BLaER1 (cell line): ENCODE data around the gene KANSL1L.

Experiments used
- H3K27ac ChIP-seq: shearing (Covaris generic); formaldehyde crosslinking; 2 replicates; pipeline ENCODE4 v1.8.1; 2022
- H3K27me3 ChIP-seq: shearing (Covaris generic); formaldehyde crosslinking; 2 replicates; pipeline ENCODE4 v1.8.1; 2022
- H3K36me3 ChIP-seq: shearing (Covaris generic); formaldehyde crosslinking; 2 replicates; pipeline ENCODE4 v1.8.1; 2022
- H3K4me1 ChIP-seq: shearing (Covaris generic); formaldehyde crosslinking; 2 replicates; pipeline ENCODE4 v1.8.1; 2022
- H3K4me2 ChIP-seq: shearing (Covaris generic); formaldehyde crosslinking; 2 replicates; pipeline ENCODE4 v1.8.1; 2022
- H3K4me3 ChIP-seq: shearing (Covaris generic); formaldehyde crosslinking; 2 replicates; pipeline ENCODE4 v1.8.1; 2022
- H3K9ac ChIP-seq: shearing (Covaris generic); formaldehyde crosslinking; 2 replicates; pipeline ENCODE4 v1.8.1; 2022
- H3K9me3 ChIP-seq: shearing (Covaris generic); formaldehyde crosslinking; 2 replicates; pipeline ENCODE4 v1.8.1; 2022
- H4K20me1 ChIP-seq: shearing (Covaris generic); formaldehyde crosslinking; 2 replicates; pipeline ENCODE4 v1.8.1; 2022
- Cebpa-rat ChIP-seq: shearing (Covaris generic); IDR thresholded peaks from 2 replicates; pipeline ENCODE4 v1.8.1; 2022

Gene KANSL1L

DNA sequence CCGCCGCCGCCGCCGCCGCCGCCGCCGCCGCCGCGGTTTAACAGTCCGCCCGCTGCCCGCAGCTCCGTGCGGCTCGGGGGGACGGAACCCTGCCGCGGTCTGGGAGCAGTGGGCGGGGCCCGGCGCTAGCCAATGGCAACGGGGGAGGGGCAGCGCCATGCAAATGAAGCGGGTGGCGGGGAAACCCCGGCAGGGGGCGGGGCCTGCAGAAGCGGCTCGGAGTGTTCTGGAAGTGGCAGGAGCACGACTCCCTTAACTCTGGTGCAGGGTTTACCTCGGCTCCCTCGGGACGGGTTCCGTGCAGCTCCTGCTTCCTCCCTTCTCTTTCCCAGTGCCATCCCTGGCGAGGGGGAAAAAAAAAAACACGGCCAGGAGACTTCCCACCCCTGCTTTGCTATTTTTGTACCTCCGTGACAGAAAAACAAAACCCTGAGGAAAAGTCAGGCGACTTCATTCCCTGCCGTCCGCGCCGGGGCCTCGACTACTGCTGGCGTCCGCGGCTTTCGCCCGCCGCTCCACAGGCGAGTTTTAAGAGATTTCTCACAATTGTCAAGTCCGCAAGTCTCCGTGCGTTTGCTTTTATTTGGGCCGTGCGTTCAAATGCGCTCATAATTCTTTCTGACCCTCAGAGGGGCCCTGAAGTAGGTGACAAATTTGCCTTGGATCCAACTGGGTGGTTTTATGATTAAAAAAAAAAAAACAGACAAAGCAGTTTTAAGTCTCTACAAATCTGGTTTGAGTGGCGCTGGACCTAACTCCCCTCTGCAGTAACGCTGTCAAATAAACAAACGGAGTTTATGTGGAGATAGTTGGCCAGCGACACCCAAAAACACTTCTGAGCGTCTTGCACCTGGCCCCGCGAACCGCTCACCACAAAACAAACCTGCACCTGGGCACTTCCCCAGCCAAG, at the start of gene KANSL1L:
Gene KANSL1L (minus strand): TSS at position 101 of the 910 bp plus-strand sequence. CDS start 16,827 bp downstream, outside the sequence.
- Histone ChIP-seq H3K27ac (peak within 1 kb of the TSS; percentile 96), H3K36me3 (no peaks in the 10 kb centered on the region), H3K27me3 (no peaks in the 10 kb centered on the region), H3K4me2 (peak within 1 kb of the TSS; percentile 90), H3K9ac (peak within 1 kb of the TSS; percentile 95), H3K9me3 (no peaks in the 10 kb centered on the region), H3K4me1 (peaks cover 28% of the 10 kb centered on the region), H3K4me3 (peak within 1 kb of the TSS; percentile 84), H4K20me1 (peaks cover 6% of the 10 kb centered on the region; the same call in 1 of the 2 replicates)
- TF ChIP-seq Cebpa-rat, result no peak

GRCh38 chr2:210215120-210215519, 43.9 kb upstream of the KANSL1L start:
- H4K20me1 ChIP-seq, result no peaks in the 10 kb centered on the region
- no peak for TF ChIP-seq Cebpa-rat
- no peak overlapping the region for H3K9ac ChIP-seq
- H3K9me3 ChIP-seq, result no peaks in the 10 kb centered on the region
- H3K36me3 ChIP-seq, result no peaks in the 10 kb centered on the region
- no peaks in the 10 kb centered on the region for H3K4me1 ChIP-seq
- no peaks in the 10 kb centered on the region for H3K27me3 ChIP-seq
- no peak overlapping the region for H3K4me3 ChIP-seq
- no peak overlapping the region for H3K27ac ChIP-seq
- H3K4me2 ChIP-seq, result no peak overlapping the region

GRCh38 chr2:210210185-210210584, 39.0 kb upstream of the KANSL1L start:
- no peak overlapping the region for H3K4me2 ChIP-seq
- no peaks in the 10 kb centered on the region for H3K36me3 ChIP-seq
- no peak for TF ChIP-seq Cebpa-rat
- no peak overlapping the region for H3K9ac ChIP-seq
- no peak overlapping the region for H3K4me3 ChIP-seq
- H3K27me3 ChIP-seq, result no peaks in the 10 kb centered on the region
- H3K27ac ChIP-seq, result no peak overlapping the region
- no peaks in the 10 kb centered on the region for H3K4me1 ChIP-seq
- no peaks in the 10 kb centered on the region for H4K20me1 ChIP-seq
- H3K9me3 ChIP-seq, result no peaks in the 10 kb centered on the region

DNA sequence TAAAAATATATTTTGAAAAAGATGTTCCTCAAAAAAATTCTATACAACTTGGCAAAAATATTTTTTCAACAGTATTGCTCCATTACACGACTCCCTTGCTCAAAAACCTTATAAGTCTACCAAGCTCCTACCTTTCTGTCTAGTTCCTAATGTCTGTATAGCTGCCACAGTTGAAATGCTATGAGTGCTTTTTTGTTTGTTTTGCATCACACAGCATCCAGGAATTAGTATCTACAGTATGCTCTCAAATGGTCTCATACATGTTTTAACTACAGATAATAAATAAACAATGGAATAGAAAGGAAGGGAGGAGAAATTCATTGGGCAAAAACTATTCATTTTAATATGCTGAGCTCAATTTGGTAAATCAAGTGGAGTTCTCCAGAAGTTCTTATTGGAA, 36.7 kb upstream of the KANSL1L start:
- Histone ChIP-seq H4K20me1 (no peaks in the 10 kb centered on the region), H3K4me3 (no peak overlapping the region), H3K27me3 (no peaks in the 10 kb centered on the region), H3K27ac (no peak overlapping the region), H3K36me3 (no peaks in the 10 kb centered on the region), H3K4me2 (no peak overlapping the region), H3K9ac (no peak overlapping the region), H3K4me1 (no peaks in the 10 kb centered on the region), H3K9me3 (no peaks in the 10 kb centered on the region)
- no peak for TF ChIP-seq Cebpa-rat

GRCh38 chr2:210203558-210203957, 32.3 kb upstream of the KANSL1L start:
- Histone ChIP-seq H3K4me3 (no peak overlapping the region), H3K36me3 (no peaks in the 10 kb centered on the region), H4K20me1 (no peaks in the 10 kb centered on the region), H3K27me3 (no peaks in the 10 kb centered on the region), H3K9ac (no peak overlapping the region), H3K4me1 (peaks cover 2% of the 10 kb centered on the region), H3K9me3 (no peaks in the 10 kb centered on the region), H3K4me2 (no peak overlapping the region), H3K27ac (no peak overlapping the region)
- no peak for TF ChIP-seq Cebpa-rat

GRCh38 chr2:210203147-210203546, 31.9 kb upstream of the KANSL1L start:
- Histone ChIP-seq H3K36me3 (no peaks in the 10 kb centered on the region), H3K27ac (no peak overlapping the region), H3K27me3 (no peaks in the 10 kb centered on the region), H3K4me2 (no peak overlapping the region), H3K9ac (no peak overlapping the region), H3K9me3 (no peaks in the 10 kb centered on the region), H3K4me1 (peaks cover 6% of the 10 kb centered on the region), H3K4me3 (no peak overlapping the region), H4K20me1 (no peaks in the 10 kb centered on the region)
- no peak for TF ChIP-seq Cebpa-rat

GRCh38 chr2:210199854-210200253, 28.6 kb upstream of the KANSL1L start:
- no peaks in the 10 kb centered on the region for H3K9me3 ChIP-seq
- peaks cover 6% of the 10 kb centered on the region for H3K4me1 ChIP-seq
- H3K27me3 ChIP-seq, result no peaks in the 10 kb centered on the region
- no peak for TF ChIP-seq Cebpa-rat
- H3K4me3 ChIP-seq, result no peak overlapping the region
- H4K20me1 ChIP-seq, result no peaks in the 10 kb centered on the region
- no peak overlapping the region for H3K9ac ChIP-seq
- no peaks in the 10 kb centered on the region for H3K36me3 ChIP-seq
- no peak overlapping the region for H3K27ac ChIP-seq
- no peak overlapping the region for H3K4me2 ChIP-seq

DNA sequence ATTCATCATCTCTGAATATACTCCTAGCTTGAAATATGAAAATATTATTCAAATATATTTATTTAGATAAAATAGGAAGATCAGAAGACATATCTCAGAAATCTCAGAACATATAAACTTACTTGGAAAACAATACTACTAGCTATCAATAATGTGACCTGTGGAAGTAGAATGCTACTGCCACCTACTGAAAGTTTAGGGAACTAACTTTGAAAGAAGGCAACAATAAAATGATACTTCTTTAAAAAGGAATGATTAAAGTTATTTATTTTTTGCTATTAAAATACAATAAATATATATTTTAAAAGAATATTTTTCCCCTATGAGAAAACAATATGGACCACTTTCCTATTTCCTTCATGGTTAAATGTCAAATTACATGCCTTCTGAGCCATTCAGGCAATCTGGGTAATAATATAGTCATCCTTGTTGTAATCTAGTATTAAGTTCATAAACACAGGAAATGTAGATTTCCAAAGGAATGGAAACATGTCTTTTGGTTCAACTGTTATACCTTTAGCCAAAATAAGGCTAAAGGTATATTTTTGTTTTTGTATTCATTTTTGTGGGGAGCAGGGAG, 28.1 kb upstream of the KANSL1L start:
- H3K4me1 ChIP-seq, result peaks cover 6% of the 10 kb centered on the region
- H3K27me3 ChIP-seq, result no peaks in the 10 kb centered on the region
- H3K36me3 ChIP-seq, result no peaks in the 10 kb centered on the region
- no peak for TF ChIP-seq Cebpa-rat
- H3K27ac ChIP-seq, result no peak overlapping the region
- no peak overlapping the region for H3K9ac ChIP-seq
- H3K9me3 ChIP-seq, result no peaks in the 10 kb centered on the region
- H3K4me3 ChIP-seq, result no peak overlapping the region
- no peaks in the 10 kb centered on the region for H4K20me1 ChIP-seq
- no peak overlapping the region for H3K4me2 ChIP-seq

- Histone ChIP-seq H3K4me1 (peaks cover 6% of the 10 kb centered on the region), H3K27ac (no peak overlapping the region), H4K20me1 (no peaks in the 10 kb centered on the region), H3K9me3 (no peaks in the 10 kb centered on the region), H3K4me3 (no peak overlapping the region), H3K36me3 (no peaks in the 10 kb centered on the region), H3K9ac (no peak overlapping the region), H3K27me3 (no peaks in the 10 kb centered on the region), H3K4me2 (no peak overlapping the region)
- TF ChIP-seq Cebpa-rat, result no peak
These were observed 27.1 kb upstream of the KANSL1L start for GRCh38 chr2:210198326-210198725.

- Histone ChIP-seq H4K20me1 (no peaks in the 10 kb centered on the region), H3K9ac (no peak overlapping the region), H3K27ac (no peak overlapping the region), H3K36me3 (no peaks in the 10 kb centered on the region), H3K4me1 (peaks cover 6% of the 10 kb centered on the region), H3K4me2 (no peak overlapping the region), H3K27me3 (no peaks in the 10 kb centered on the region), H3K4me3 (no peak overlapping the region), H3K9me3 (no peaks in the 10 kb centered on the region)
- TF ChIP-seq Cebpa-rat, result no peak
These were observed 26.5 kb upstream of the KANSL1L start for GRCh38 chr2:210197720-210198119.
